ENCODE data around the gene EP400. TPM values are rescaled to one million over a fixed set of nuclear protein-coding genes. Genes with fewer than 3 reads are reported as not detected.
"Not testable (repeated sequence)": the region's sequence is repeated elsewhere in the genome, so short reads cannot be mapped to it uniquely, and the experiment has no call there.

EP400 gene
- total RNA-seq, 1 experiment from 2014 or later, result 3.7 TPM

GRCh38 chr12:131928080-131928710, 21.5 kb upstream of the EP400 start:
- no peak for DNase-seq (ENCODE audit: low read depth)

GRCh38 chr12:131928711-131929580, 20.8 kb upstream of the EP400 start, which contains the start of gene PUS1:
Gene PUS1 (plus strand): TSS chr12:131929276. CDS start chr12:131929723, 447 bp downstream.
- DNase-seq (ENCODE audit: low read depth), result peak; percentile 92

GRCh38 chr12:131929581-131930456, 19.9 kb upstream of the EP400 start:
- DNase-seq (ENCODE audit: low read depth), result no peak

GRCh38 chr12:131930510-131930909, 19.2 kb upstream of the EP400 start:
- DNase-seq (ENCODE audit: low read depth), result no peak

- DNase-seq (ENCODE audit: low read depth), result no peak
Measured at GRCh38 chr12:131933387-131933786, 16.4 kb upstream of the EP400 start.

- no peak for DNase-seq (ENCODE audit: low read depth)
Measured at GRCh38 chr12:131934535-131934934, 15.2 kb upstream of the EP400 start.

- DNase-seq (ENCODE audit: low read depth), result no peak
Measured at GRCh38 chr12:131938082-131938481, 11.7 kb upstream of the EP400 start.

GRCh38 chr12:131939007-131939406, 10.7 kb upstream of the EP400 start:
- DNase-seq (ENCODE audit: low read depth), result no peak

- no peak for DNase-seq (ENCODE audit: low read depth)
Measured at GRCh38 chr12:131940141-131940547, 9.6 kb upstream of the EP400 start.

GRCh38 chr12:131941116-131941986, 8.4 kb upstream of the EP400 start:
- DNase-seq (ENCODE audit: low read depth), result no peak

- no peak for DNase-seq (ENCODE audit: low read depth)
Measured at GRCh38 chr12:131941987-131942341, 7.8 kb upstream of the EP400 start.

GRCh38 chr12:131942671-131943070, 7.1 kb upstream of the EP400 start:
- DNase-seq (ENCODE audit: low read depth), result no peak

- no peak for DNase-seq (ENCODE audit: low read depth)
Measured at GRCh38 chr12:131943389-131943788, 6.4 kb upstream of the EP400 start.

GRCh38 chr12:131943876-131944275, 5.9 kb upstream of the EP400 start:
- no peak for DNase-seq (ENCODE audit: low read depth)

- DNase-seq (ENCODE audit: low read depth), result no peak
Measured at GRCh38 chr12:131944601-131945251, 5.0 kb upstream of the EP400 start.

- no peak for DNase-seq (ENCODE audit: low read depth)
Measured at GRCh38 chr12:131946757-131947156, 3.0 kb upstream of the EP400 start.

- no peak for DNase-seq (ENCODE audit: low read depth)
Measured at GRCh38 chr12:131947482-131948027, 2.2 kb upstream of the EP400 start.

- no peak for DNase-seq (ENCODE audit: low read depth)
Measured at GRCh38 chr12:131948166-131948712, 1.5 kb upstream of the EP400 start.

- not testable (repeated sequence) for DNase-seq (ENCODE audit: low read depth)
Measured at GRCh38 chr12:131948713-131949430, 870 bp upstream of the EP400 start.

All from RPMI7951 (cell line).